Activated CD4-positive, alpha-beta T cell treated with anti-CD3 and anti-CD28 coated beads for 24 hours (primary cell): ENCODE data around the gene DUSP8.
A peak's percentile ranks its signal among the peaks of the same experiment; 100 is the strongest.
"Not testable (repeated sequence)": the region's sequence is repeated elsewhere in the genome, so short reads cannot be mapped to it uniquely, and the experiment has no call there.

ENCODE experiments used
- DNase-seq, 2 donors: peaks; one replicate each; pipeline ENCODE4 v3.0.0-alpha.2; 2020; ENCODE audit warnings: low read depth in 2 of 2

DUSP8 gene

DNA sequence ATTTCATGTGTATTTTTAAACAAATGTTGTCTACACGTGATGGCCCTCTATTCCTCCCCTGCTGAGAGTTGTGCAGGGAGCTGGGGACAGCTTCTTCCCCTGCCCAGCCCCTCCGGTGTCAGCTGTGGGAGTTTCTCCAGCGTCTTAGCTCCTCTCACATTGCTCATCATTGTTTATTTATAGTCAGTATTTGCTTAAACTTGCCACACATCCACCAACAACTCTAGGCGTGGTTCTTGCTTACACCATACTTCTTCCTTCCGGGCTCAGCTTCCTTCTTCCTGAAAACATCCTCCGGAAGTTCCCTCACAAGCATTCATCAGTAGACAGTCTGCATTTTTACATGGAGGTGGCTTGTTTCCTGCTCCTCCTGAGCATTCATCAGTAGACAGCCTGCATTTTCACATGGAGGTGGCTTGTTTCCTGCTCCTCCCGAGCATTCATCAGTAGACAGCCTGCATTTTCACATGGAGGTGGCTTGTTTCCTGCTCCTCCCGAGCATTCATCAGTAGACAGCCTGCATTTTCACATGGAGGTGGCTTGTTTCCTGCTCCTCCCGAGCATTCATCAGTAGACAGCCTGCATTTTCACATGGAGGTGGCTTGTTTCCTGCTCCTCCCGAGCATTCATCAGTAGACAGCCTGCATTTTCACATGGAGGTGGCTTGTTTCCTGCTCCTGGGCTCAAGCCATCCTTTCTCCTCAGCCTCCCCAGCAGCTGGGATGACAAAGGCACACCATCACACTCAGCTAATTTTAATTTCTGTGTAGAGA lies 17.3 kb upstream of the DUSP8 start:
- DNase-seq, result not testable (repeated sequence)

DNA sequence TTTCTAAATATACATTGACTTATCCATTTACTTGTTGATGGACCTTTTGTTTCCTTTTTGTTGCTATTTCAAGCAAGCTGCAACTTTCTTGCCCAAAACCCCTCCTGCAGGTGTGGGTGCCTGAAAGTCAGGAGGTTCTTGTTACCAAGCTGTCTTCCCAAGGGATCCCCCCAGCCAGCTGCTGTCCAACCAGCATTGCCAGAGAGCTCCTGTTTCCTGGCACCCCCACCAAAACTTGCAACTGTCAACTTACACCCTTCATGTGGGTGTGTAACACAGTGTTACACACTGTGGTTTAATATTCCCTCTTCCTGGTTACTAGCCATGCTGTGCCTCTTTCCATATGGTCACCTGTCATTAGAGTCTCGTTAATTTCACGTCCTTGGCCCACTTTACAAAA lies 14.6 kb upstream of the DUSP8 start:
- no peak for DNase-seq

DNA sequence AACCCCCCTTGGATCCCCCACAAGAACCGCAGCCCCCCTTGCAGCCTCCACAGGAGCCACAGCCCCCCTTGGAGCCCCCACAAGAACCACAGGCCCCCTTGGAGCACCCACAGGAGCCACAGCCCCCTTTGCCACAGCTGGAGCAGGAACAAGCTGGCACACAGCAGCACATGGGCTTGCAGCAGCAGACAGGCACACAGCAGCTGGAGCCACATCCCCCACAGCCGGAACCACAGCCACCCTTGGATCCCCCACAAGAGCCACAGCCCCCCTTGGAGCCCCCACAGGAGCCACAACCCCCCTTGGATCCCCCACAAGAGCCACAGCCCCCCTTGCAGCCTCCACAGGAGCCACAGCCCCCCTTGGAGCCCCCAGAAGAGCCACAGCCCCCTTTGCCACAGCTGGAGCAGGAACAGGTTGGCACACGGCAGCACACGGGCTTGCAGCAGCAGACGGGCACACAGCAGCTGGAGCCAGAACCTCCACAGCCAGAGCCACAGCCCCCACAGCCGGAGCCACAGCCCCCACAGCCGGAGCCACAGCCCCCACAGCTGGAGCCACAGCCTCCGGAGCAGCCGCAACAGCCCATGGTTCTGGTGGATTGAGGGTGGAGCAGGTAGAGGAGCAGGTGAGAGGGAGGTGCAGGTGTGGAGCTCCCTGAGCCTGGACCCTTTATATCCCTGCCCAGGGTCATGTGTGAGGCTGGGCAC lies 12.7 kb upstream of the DUSP8 start, which contains the start of gene KRTAP5-1:
KRTAP5-1 (minus strand) TSS at position 623 of the 710 bp plus-strand sequence; CDS start at position 589, 34 bp downstream.
- not testable (repeated sequence) for DNase-seq

DNA sequence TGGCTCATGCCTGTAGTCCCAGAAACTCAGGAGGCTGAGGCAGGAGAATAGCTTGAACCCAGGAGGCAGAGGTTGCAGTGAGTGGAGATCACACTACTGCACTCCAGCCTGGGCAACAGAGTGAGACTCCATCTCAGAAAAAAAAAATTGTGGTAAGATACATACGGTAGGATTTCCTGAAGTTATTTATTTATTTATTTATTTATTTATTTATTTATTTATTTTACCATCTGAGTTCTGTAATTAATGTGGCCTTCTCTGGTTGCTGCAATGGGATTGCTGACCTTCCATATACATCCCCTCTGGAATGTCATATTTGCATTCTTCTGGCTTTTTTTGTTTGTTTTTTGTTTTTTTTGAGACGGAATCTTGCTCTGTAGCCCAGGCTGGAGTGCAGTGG lies 10.8 kb upstream of the DUSP8 start:
- DNase-seq, result not testable (repeated sequence)

GRCh38 chr11:1581976-1582375 lies 9.9 kb upstream of the DUSP8 start:
- no peak for DNase-seq

GRCh38 chr11:1576825-1577224 lies 4.8 kb upstream of the DUSP8 start:
- no peak for DNase-seq

DNA sequence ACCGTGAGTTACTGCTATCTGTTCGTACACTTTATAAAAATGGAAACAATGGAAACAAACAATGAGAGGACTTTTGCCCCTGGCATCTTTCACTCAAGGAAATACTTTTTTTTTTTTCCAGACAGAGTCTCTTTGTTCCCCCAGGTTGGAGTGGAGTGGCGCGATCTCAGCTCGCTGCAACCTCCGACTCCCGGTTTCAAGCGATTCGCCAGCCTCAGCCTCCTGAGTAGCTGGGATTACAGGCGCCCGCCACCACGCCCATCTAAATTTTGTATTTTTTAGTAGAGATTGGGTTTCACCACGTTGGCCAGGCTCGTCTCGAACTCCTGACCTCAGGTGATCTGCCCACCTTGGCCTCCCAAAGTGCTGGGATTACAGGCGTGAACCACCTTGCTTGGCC lies 3.7 kb upstream of the DUSP8 start:
- DNase-seq, result not testable (repeated sequence)

DNA sequence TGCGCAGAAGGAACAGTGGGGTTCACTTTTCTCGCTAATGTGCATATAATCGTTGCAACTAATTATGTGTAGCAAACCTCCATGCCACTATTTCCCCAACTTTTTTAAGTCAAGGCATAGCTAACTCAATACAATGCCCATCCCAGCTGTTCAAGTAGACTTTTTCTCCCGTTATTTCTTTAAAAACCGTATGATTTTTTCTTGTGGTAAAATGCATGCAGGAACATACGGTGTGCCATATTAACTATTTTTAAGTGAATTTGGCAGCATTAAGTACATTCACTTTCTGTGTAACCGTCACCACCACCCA lies 2.8 kb upstream of the DUSP8 start:
- DNase-seq, result no peak

DNA sequence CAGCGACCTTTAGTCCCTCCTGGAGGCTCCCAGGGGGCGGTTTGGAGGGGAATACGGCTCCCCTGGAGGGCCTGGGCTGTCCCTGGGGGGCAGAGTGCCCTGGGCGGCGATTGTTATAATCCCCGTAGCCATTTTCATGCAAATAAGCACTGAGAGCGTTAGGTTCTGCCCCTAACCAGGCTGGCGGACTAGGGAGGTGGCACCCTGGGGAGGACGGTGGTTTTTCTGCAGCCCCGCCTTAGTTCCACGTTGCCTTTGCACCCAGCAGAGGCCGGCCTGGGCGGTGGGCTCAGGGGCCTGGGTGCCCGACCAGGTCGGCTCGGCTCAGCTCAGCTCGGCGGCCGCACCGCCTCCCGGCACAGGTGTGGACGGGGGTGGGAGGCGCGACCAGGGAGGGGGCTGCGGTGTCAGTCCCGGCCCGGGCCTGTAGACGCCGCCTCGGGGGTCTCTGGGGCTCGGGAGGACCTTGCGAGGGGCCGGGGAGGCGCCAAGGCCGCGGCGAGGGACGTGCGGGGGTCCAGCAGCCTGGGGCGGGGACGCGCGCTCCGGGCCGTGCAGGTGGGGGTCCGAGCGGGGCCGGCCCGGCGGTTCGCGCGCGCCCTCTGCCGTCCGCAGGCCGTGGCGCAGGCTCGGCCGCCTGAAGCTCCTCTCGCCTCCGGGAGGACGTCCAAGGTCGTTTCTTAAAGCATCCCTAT lies 2.3 kb upstream of the DUSP8 start:
- peak in 1 of 2 donors; percentile 39 for DNase-seq

DNA sequence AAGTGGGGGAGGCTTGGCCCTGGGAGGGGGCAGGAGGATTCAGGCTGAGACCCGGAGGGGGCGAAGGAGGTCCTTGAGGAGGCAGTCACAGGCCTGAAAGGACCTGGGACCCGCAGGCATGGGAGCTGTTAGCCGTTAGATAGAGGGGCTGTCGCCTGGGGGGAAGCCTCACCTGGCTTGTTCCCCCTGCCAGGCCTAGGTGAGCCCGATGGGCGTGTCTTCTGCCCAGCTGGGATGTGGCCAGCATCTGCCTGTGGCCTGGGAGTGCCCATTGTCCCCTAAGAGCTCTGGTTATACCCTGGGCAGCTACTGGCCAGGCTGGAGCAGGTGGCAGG lies 1.8 kb upstream of the DUSP8 start:
- DNase-seq, result no peak

DNA sequence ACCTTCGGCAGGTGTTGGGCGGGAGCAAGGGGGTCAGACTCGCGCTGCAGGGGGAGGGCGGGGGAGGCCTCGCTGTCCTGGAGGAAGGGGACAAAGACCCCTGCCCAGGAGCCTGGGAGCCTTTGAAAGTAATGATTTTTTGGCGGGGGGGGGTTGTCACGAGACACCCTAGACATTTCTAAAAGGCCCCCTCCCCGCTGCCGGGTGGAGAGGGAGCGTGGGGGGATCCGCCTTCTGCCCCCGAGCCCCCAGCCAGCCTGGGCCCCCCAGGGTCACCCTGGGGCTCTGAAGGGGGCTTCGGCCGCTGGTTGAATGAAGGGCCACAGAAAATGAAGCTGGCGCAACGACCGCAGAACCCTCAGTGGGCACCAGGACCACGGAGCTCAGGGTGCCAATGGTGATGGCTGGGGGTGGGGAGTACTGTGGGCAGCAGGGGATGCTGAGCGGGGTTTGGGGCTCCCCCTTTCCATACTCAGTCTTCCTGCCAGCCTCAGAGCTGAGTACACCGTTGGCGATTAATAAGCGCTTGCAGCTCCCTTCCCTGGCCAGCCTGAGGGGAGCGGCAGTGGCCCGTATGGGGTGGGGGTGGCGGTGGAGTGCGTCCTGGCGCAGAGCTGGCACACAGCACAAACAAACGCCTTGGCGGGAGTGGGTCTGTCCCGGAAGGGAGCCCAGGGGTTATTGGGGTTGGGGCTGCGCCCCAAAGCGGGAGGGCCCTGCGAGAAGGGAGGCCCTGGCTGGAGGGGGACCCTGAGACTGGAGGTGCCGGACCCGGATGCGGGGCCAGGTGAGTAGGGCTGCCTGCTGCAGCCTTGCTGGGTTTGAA lies 1.2 kb upstream of the DUSP8 start:
- DNase-seq, result no peak

GRCh38 chr11:1571760-1572196 lies 293 bp downstream of the DUSP8 start:
- DNase-seq, result no peak

DNA sequence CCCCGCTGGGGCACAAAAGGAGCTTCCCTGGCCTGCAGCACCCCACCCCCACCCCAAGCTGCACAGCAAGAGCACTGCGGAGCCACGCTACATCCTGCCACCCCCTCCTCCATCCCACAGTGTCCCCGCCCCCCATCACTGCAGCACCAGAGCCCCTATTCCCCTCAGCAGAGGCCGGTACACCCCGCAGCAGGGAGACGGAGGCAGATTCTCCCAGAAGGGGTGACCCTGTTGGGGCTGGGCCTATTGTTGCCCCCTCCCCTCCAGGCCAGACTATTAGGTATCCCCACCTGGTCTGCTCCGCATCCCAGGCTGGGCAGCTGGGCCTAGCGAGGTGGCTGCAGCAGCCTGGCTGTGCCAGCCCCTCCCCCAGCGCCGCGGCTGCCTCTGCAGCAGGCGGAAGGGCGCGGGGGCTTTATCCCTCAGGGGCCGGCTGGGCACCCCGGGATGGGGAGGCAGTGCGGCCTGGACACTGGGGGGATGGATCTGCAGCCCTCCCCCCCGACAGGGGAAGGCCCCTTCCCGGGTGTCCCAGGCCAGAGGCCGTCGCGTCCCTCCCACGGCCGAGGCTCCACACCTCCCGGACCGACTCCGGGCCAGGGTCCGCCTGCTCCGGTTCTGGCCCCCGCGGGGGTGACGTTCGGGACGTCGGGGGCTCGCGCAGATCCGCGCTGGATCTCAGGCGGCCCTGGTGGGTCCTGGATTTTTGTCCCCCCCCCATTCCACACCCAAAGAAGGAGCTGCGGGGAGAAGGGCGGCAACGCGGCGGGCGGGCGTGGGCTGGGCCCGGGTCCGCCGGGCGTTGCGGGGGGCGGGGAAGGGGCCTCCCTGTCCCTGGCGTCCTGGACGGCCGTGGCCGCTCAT lies 943 bp downstream of the DUSP8 start:
- no peak for DNase-seq

DNA sequence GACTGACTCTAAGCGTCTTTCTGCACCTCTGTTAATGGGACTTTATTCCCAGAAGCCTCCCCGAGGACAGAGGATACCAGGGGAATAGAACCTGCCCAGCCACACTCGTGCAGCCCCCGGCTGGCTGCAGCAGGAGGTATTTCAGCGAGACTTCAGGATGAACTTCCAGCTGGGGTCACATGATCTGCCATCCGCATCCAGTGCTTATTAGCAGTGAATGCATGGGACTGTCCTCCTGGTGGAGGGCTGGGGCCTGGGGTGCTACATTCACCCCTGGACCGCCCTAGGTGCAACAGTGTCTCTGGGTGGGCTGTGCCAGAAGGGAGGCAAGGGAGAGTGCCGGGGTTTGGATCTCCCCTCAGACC lies 1.6 kb downstream of the DUSP8 start:
- no peak for DNase-seq

- DNase-seq, result no peak
Observed at GRCh38 chr11:1570001-1570453, 2.0 kb downstream of the DUSP8 start.

DNA sequence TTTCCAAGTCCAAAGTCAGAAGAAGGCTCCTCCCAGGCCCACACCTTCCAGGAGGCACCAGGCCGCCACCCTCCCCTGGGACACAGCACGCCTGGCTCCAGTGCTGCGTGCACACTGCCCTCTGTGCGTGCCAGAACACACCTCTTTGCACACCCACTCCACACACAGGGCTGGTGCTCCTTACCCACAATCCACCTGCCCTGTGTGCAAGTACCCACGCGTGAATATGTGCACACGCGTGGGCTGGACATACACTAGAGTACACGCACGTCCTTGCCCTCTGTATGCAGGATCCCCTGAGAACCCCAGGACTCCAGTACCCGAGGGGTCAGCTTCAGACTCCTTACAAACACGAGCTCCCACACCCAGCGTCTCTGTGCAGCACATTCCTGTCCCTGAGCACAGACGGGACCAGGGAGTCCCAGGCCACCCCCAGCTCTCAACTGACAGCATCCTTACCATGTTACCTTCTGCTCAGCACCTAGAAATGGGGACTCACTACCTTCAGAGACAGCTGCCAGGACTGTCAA lies 2.8 kb downstream of the DUSP8 start:
- no peak for DNase-seq

DNA sequence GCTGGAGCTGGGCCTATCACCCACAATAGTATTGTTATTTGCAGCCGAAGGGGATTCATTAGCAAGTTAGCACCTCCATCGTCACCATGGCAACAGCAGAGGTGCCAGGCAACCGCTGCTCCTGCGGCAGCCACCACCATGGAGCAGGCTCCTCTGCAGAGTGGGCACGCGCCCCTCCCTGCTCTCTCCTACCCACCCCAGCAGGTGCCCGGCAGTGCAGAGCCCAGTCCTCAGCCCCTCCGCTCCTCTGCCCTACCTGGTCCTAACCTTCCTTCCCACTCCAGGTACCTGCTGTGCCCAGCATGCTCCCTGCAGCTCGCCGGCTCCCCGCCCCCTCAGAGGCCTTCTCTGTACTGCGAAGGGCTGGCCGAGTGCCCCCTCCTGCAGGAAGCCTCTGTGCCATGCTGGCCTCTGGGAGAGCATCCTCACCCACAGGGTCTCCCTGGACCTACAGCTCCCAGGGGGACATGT lies 3.6 kb downstream of the DUSP8 start:
- no peak for DNase-seq

- DNase-seq, result no peak
Observed at GRCh38 chr11:1567721-1568100, 4.4 kb downstream of the DUSP8 start.

DNA sequence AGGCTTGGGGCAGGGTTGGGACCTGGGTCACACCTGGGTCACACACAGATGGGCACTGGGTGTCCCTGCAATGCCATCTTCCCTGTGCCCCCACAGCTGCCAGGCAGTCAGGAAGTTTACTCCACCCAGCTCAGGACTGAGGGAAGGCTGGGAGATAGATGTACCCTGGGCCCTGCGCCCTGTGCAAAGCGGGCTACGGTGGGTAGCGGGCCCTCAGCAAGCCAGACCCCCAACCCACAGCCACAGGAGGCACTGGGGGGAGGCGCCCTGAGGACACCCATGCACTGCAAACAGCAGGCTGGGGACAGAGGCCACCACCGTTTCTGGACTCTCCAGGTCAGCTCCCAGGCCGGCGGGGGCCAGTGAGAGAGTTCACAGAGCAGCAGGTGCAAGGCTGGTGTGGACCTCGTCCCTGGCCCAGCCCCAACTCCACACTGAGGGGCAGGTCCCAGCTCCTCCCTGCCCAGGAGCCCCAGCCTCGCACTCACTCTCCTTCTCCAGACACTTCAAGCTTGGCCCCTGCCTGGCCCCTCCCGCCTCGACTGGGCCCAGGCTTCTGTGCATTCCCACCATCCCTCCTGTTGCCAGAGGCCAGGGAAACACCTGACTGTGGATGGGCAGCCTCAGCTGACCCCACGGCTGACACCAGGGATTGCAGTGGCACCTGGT lies 4.9 kb downstream of the DUSP8 start:
- no peak for DNase-seq
